Left renal pelvis (tissue), 4 donors: ENCODE results near the gene CCSER1. TPM values are rescaled to one million over a fixed set of nuclear protein-coding genes. Genes with fewer than 3 reads are reported as not detected.
"Not testable (repeated sequence)": the region's sequence is repeated elsewhere in the genome, so short reads cannot be mapped to it uniquely, and the experiment has no call there.

Source experiments
- DNase-seq, 4 donors: peaks; one replicate each; pipeline ENCODE4 v3.0.0-alpha.2; 2013; ENCODE audit warnings: low read depth in 4 of 4, low spot score in 3 of 4
- polyA plus RNA-seq, 4 donors: library from polyadenylated mRNA; unstranded; fragments of 120-200 nt; gene quantifications; one replicate each; pipeline ENCODE4 v1.2.1, GENCODE V29; 2013; ENCODE audit not compliant: insufficient read length in 4 of 4

CCSER1 gene
- polyA plus RNA-seq, 4 donors, result 0.60 to 23.4 (median 18.5) TPM

DNA sequence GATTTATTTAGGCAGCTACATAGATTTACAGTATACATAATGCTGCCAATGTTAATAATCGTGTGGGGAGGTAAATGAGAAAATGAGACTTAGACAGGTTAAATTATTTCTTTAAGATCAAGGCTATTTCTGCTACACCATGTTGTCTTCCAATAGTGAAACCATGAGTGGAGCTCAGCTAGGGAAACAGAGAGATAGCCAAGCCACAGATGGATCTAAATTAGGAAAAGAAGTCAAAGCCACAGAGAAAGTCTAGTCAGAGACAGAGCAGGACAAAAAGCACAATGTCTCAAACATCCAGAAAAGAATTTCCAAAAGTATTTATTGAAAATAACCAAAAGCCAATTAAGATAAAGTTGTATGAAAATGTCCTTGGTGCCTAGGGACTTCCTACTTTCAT is 1309.4 kb downstream of the CCSER1 start:
- DNase-seq, result no peak

DNA sequence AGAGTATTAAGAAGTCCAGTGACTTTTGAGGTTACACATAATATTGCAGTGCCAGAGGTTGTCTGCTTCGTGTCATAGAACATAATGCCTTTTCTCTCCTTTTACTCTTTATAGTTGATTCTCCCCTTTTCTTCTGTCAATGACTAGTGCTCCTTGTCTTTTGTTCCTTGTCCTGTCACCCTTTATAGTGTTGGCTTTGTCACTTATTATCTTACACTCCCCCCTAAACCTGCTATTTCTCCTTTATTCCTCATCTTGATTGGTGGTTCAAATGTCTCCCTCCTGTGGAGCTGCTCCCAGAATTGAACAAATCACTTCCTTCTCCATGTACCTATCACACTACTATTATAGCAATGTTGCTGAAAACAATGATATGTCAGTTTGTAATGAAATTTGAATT is 1320.0 kb downstream of the CCSER1 start:
- DNase-seq, result no peak

DNA sequence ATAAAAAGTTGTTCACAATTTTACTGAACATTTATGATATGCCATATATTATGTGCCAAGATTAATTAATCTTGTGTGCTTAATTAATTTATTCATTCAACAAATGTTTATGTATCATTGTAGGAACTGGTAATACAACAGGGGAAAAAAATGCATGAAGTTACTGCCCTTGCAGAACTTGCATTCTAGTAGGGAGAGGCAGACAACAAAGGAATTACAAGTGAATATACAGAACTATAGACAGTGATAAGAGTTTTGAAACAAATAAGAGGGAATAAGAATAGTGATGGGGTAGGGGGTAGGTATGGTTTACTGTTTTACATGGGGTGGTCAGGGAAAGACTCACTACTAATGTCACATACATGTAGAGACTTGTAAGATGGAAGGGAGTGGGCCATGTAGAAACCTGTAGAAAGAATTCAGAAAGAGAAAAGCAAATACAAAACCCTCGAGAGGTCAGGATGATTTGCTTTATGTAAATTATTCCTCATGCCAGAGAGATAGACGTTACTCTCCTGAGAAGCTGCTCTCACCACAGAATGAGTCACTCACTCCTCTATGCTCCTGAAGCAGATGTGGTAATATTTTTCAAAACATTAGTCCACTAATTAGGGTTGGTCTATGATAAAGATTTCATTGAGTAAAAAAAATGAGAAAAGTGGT is 1321.6 kb downstream of the CCSER1 start:
- DNase-seq, result no peak

DNA sequence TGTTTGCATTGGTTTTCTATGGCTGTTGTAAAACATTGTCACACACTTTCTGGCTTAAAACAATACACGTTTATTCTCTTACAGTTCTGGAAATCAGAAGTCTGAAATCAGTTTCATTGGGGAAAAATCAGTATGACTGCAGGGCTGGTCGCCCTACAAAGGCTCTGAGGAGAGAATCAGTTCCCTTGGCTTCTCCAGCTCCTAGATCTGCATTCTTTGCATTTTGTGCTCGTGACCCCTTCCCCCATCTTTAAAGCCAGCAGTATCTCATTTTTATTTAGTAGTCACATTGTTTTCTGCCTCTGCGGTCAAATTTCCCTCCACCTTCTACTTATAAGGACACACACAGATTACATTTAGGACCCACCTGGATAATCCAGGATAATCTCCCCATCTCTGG is 1326.9 kb downstream of the CCSER1 start:
- no peak for DNase-seq

DNA sequence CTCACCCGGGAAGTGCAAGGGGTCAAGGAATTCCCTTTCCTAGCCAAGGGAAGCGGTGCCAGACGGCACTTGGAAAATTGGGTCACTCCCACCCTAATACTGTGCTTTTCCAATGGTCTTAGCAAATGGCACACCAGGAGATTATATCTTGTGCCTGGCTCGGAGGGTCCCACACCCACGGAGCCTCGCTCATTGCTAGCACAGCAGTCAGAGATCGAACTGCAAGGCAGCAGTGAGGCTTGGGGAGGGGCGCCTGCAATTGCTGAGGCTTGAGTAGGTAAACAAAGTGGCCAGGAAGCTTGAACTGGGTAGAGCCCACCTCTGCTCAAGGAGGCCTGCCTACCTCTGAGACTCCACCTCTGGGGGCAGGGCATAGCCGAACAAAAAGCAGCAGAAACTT is 1335.4 kb downstream of the CCSER1 start:
- DNase-seq, result not testable (repeated sequence)

DNA sequence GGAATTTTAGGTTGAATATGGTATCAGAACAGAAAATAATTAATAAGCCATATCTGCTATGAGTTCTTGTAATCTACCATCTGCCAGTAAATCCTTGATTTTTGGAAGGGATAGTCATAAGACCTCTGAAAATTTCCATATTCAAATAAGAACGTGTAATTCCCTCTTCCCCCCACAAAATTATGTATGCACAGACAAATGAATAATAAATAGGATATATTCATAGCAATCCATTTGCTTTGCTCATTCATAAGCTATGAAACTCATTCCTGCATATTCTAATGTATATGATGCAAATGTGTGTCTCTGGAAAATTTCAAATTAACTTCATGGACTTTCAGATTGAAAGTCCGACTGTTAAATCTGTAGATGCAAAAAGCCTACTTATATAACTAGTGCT is 1343.5 kb downstream of the CCSER1 start:
- no peak for DNase-seq

DNA sequence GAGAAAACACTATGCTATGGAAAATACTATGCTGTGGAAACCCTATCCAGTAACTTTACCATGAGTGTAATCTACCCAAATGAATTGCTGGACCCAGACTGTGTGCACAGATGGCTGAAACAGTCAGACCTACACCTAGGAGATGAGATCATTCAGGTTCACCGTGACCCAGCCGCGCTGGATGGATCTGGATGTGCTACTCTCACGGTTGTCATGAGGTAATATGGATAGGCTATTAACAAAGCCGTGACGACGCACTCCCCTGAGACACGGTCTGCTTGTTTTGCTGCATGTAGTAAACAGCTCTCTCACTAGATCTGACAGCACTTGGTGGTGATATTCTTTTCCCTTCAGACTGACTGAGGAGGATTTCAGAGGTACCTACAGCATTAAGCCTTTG is 1344.1 kb downstream of the CCSER1 start:
- peak in 2 of 4 donors; percentile 2 to 5 for DNase-seq

DNA sequence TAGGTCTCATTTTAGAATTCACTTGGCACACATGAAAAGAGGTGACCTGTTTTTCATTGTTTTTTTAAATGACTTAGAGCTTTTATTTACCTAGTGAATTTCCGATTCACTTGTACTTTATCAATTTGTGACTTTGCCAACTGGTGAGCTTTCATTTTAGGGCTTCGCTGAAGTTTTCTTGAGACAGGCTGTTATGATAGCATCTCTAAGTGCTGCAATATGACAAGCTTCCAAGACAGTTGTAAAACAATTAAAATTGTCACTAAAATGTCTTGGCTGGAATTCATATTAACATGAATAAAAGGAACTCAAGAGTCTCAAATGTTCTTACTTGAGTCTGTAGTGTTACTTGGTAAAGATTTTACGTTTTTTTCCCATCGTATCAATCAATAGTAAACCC is 1344.9 kb downstream of the CCSER1 start:
- no peak for DNase-seq

DNA sequence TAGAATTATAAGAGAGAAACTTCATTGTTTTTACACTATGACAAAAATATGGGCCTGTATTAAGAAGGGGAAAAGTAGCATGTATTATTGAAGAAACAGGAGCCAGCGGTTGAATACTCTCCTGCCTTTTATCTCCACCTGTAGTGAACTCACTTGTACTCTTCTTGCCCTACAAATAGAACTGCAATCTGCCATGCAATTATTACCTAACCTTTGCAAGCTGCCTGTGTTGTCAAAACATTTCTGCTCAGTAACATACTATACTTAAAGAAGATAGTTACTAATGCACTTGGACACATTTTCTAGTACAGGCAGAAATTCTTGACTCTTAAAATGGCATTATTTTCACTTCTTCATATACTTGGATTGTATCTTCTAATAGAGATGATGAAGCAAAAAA is 1358.2 kb downstream of the CCSER1 start:
- no peak for DNase-seq

DNA sequence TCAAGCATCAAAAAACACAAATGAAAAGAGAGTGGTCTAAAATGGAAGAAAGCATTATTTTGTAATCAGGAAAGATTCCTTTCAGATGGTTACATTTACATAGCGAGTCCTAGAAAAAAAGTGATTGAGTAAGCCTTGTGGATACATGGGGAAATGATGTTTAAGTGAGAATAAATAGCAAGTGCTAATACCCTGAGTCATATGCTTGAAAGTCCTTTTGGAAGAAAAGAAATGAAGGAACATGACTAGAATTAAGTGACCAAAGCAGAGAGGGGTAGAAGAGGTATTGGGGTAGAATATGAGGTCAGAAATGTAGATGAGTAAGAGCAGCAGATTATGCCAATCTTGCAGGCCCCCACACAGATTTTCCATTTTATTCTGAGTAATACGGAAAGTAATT is 1361.8 kb downstream of the CCSER1 start:
- DNase-seq, result no peak

DNA sequence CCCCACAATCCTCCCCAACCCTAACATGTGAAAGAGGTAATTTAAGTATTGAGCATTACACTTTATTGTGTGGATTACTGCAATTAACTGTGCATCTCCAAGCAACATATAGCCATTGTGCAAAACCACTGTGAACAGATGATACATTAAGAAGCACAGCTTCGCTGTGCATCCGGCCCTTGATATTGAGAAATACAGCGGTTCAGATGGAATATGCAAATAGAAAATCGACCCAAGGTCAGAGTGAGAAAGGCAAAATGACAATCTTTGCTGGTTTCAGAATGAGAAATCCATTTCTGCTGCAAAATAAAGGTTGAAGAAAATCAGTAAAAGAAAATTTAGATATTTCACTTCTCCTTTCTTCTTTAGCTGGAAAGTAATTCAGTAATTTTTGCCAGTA is 1370.7 kb downstream of the CCSER1 start:
- DNase-seq, result no peak

DNA sequence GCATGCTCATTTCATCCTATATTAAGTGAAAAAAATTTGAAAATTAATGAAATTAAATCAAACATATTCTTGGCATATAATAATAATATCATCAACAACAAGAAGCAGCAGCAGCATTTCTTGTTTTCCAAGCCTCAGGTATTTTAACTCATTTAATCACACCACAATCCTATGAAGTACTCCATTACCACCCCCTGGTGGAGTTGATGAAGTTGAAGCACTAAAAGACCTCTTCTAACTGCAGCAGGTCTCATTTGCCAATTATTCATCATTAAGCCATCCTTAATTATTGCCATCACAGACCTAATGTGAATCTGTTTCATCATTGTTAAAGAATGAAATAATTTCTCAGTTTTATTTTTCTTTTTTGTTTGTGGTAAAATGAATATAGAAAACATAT is 1375.2 kb downstream of the CCSER1 start:
- DNase-seq, result no peak

DNA sequence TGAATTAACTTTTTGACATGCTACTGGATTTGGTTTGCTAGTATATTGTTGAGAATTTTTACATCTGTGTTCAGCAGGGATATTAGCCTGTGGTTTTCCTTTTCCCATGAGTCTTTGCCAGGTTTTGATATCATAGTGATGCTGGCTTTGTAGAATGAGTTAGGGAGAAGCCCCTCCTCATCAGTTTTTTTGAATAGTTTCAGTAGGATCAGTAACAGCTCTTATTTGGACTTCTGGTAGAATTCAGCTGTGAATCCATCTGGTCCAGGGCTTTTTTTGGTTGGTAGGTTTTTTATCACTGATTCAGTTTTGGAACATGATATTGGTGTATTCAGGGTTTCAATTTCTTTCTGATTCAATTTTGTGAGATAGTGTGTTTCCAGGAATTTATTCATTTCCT is 1386.1 kb downstream of the CCSER1 start:
- DNase-seq, result no peak

DNA sequence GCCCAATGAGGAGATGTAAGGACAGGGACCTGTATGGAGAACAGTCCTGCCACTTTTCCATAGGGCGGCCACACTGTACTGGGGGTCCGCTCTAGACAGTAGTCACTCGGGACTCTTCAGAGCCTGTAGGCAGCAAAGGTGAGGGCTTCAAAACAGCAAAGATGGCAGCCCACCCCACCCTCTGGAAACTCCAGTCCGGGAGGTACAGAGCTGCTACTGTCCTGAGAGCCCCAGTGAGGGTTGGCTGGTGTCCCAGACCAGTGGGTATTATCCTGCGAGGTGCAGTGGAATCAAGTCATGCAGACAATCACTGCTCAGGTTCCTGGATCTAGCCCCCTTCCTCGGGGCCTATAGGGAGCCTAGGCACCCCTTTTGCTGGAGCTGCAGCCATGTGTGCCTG is 1392.0 kb downstream of the CCSER1 start:
- no peak for DNase-seq

DNA sequence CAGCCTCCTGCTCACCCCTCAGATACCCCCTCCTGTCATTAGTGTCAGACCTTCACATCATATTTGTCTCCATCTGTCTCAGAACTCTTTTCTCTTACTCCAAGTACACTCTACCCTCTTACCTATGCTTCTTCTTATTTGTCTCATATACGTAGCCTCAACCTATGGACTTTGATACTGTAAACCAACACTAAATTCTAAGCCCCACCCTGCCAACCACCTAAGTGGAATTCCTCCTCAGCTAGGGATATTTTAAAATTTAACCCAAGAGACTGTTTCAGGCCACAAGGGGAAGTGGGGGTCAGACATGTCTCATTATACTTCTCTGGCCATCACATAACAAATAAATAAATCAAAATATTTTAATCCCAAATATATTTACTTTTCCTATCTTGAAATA is 1398.4 kb downstream of the CCSER1 start:
- DNase-seq, result no peak

DNA sequence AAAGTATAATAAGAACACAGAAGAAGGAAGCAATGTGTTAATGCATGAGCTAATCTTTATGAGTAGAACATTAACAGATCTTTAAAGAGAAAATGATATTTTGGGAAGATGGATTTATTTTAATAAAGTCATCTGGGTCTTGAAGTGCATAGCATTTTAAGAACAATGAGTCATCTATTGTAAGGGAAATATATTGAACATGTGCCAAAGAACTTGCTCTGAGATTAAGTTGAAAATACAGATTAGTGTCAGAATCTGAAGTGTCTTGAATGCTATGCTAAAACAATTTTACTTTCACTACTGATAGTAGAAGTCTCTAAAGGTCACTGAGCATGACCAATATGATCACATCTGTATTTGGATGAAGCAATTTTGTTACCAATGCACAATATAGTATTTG is 1399.9 kb downstream of the CCSER1 start:
- no peak for DNase-seq

DNA sequence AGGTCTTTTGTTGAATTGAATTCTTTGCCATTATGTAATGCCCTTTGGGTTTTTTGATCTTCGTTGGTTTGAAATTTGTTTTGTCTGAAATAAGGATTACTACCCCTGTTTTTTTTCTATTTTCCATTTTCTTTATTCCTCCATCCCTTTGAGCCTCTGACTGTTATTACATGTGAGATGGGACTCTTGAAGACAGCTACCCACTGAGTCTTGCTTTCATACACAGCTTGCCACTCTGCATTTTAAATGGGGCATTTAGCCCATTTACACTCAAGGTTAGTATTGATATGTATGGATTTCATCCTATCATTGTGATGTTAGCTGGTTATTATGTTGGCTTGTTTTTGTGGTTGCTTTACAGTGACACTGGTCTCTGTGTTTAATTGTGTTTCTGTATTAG is 1440.4 kb downstream of the CCSER1 start:
- no peak for DNase-seq

DNA sequence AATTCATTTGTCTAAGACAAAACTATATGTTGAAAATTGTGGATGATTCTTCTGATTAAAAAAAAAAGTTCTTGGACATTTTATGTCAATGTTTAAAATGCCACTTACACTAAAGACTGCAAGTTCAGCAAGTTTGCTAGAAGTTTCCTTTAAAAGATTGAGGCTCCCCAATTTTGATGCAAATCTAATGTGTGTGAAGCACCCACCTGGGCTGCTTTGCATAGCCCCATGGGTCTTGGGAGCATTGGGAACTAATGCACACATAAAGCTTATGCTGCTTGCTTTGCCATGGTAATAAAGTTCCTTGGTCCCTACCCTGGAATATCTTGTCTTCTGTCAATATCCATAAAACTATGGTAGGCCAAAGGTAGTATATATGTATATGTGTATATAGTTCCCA is 1450.7 kb downstream of the CCSER1 start:
- DNase-seq, result no peak

DNA sequence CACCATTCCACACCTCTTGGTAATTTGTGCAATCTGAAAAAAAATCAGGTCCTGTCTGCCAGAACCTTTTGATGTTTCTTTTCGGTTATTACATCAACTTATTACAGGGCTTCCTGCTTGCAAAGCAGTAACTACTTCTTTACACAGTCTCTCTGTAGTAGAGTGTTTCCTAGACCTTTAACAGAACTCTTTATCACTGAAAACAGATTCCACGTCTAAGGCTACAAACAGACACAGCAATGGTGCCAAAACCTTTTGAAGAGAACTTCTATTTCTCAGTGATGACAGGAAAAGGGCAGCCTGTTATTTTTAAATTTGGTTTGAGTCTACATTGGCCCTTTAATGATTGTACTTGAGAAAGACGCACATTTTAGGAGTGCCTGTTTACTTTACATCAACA is 1463.1 kb downstream of the CCSER1 start:
- DNase-seq, result no peak

DNA sequence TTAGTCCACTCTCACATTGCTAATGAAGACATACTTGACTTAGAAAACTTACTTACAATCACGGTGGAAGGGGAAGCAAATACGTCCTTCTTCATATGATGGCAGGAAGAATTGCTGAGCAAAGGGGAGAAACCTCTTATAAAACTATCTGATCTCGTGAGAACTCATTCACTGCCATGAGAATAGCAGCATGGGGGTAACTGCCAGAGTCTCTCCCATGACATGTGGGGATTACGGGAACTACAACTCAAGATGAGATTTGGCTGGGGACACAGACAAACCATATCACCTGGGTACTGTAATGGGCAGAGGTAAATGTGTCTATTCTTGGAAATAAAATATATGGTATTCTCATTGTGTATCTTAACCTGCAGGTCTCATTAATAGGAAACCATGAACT is 1464.9 kb downstream of the CCSER1 start:
- no peak for DNase-seq

DNA sequence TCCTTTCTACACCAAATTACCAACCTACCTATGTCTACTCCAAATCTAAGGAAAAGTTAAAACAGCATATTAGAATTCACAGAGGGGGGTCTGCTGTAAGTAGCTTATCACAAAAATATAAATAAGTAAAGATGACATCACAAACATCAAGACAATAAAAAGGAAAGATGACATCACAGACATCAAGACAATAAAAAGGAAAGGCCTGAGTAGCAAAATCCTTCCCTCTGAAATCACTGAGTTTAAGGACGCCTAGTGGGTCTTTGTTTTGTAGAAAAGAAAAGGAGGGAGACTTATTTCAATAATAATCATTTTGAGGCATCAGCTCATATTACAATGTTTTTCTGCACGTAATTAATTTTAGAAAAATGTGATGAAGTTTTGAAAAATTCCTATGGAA is 1469.5 kb downstream of the CCSER1 start:
- DNase-seq, result no peak

DNA sequence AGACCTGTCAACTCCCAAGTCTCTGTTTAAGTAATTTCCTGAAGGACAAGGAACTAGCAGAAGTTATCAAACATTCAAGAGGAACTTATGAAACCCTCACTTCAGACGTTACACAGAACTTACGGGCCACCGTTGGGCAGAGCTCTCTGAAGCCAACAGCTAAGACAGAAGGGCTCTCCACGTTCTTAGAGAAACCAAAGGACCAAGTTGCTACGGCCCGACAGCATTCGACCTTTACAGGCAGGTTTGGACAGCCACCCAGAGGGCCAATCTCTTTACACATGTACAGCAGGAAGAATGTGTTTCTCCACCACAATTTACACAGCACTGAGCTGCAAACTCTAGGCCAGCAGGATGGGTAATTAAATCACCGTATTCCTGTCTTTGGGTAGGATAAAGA is 1471.5 kb downstream of the CCSER1 start:
- DNase-seq, result no peak

DNA sequence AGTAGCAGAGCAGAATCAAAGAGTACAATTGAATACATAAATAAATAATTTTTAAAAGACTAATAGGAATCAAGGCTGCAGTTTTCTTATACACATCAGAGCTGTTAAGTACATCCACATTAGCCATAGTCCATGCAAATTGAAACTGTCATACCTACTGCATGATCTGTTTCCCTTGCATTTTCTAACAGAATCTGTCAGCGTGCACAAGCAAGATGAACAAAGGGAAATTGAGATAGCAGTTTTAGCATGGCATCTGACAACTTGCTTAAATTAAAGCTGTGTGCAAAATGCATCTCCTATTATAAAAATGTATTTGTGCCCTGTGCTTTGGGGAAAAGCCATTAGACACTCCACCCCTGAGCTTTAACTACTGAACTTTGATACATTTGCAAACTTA is 1473.1 kb downstream of the CCSER1 start:
- no peak for DNase-seq
